ENCODE measurements around the gene FRMPD2. TPM values are rescaled to one million over a fixed set of nuclear protein-coding genes. Genes with fewer than 3 reads are reported as not detected.

FRMPD2 gene
- total and polyA plus RNA-seq, 7 donors = 0.04 TPM; not detected in 6

- H3K4me1 ChIP-seq = no peaks in the 10 kb centered on the region
- H3K27me3 ChIP-seq (ENCODE audit: insufficient read depth in 3 of 3, low read length in 2 of 3) = no peaks in the 10 kb centered on the region
- H3K27ac ChIP-seq = no peak overlapping the region
- DNase-seq (no peak), ATAC-seq (no peak)
- intact Hi-C loops (cut with DNase I) = no loop called here
- no peak overlapping the region for H3K4me3 ChIP-seq
- WGBS, 3 donors = 23 to 27% (median 24%) methylated on average over 7 of the region's 7 CpGs
- H3K9me3 ChIP-seq = no peaks in the 10 kb centered on the region
- H3K36me3 ChIP-seq (ENCODE audit: insufficient read depth in 1 of 2, low read depth in 1 of 2) = no peaks in the 10 kb centered on the region
- no peak for TF ChIP-seq CTCF (IDR thresholded peaks at IDR 0.05)
These were observed 31.0 kb downstream of the FRMPD2 start for GRCh38 chr10:48243487-48243886.

- Histone ChIP-seq H3K4me3 (no peak overlapping the region), H3K36me3 (ENCODE audit: insufficient read depth in 1 of 2, low read depth in 1 of 2) (no peaks in the 10 kb centered on the region), H3K27me3 (ENCODE audit: insufficient read depth in 3 of 3, low read length in 2 of 3) (no peaks in the 10 kb centered on the region), H3K9me3 (no peaks in the 10 kb centered on the region), H3K4me1 (no peaks in the 10 kb centered on the region), H3K27ac (no peak overlapping the region)
- intact Hi-C loops (cut with DNase I) = no loop called here
- no peak for DNase-seq
- no peak for TF ChIP-seq CTCF (IDR thresholded peaks at IDR 0.05)
- no peak for ATAC-seq
- 81 to 86% (median 82%) methylated on average over 15 of the region's 15 CpGs for WGBS, 3 donors
These were observed 32.2 kb downstream of the FRMPD2 start for GRCh38 chr10:48242171-48242904.

GRCh38 chr10:48241332-48241731 is 33.2 kb downstream of the FRMPD2 start:
- H3K9me3 ChIP-seq = no peaks in the 10 kb centered on the region
- H3K4me1 ChIP-seq = no peaks in the 10 kb centered on the region
- no peak overlapping the region for H3K4me3 ChIP-seq
- intact Hi-C loops (cut with DNase I) = no loop called here
- no peak for TF ChIP-seq CTCF (IDR thresholded peaks at IDR 0.05)
- ATAC-seq (no peak), DNase-seq (no peak)
- no peak overlapping the region for H3K27ac ChIP-seq
- H3K27me3 ChIP-seq (ENCODE audit: insufficient read depth in 3 of 3, low read length in 2 of 3) = no peaks in the 10 kb centered on the region
- H3K36me3 ChIP-seq (ENCODE audit: insufficient read depth in 1 of 2, low read depth in 1 of 2) = no peaks in the 10 kb centered on the region

GRCh38 chr10:48240196-48240595 is 34.3 kb downstream of the FRMPD2 start:
- 88 to 91% (median 89%) methylated on average over 7 of the region's 7 CpGs for WGBS, 3 donors
- no peaks in the 10 kb centered on the region for H3K9me3 ChIP-seq
- H3K4me1 ChIP-seq = no peaks in the 10 kb centered on the region
- ATAC-seq (no peak), DNase-seq (no peak)
- H3K36me3 ChIP-seq (ENCODE audit: insufficient read depth in 1 of 2, low read depth in 1 of 2) = no peaks in the 10 kb centered on the region
- H3K4me3 ChIP-seq = no peak overlapping the region
- H3K27me3 ChIP-seq (ENCODE audit: insufficient read depth in 3 of 3, low read length in 2 of 3) = no peaks in the 10 kb centered on the region
- no peak for TF ChIP-seq CTCF (IDR thresholded peaks at IDR 0.05)
- intact Hi-C loops (cut with DNase I) = no loop called here
- H3K27ac ChIP-seq = no peak overlapping the region

GRCh38 chr10:48239618-48240017 is 34.9 kb downstream of the FRMPD2 start:
- H3K27me3 ChIP-seq (ENCODE audit: insufficient read depth in 3 of 3, low read length in 2 of 3) = no peaks in the 10 kb centered on the region
- ATAC-seq (no peak), DNase-seq (no peak)
- no peaks in the 10 kb centered on the region for H3K36me3 ChIP-seq (ENCODE audit: insufficient read depth in 1 of 2, low read depth in 1 of 2)
- H3K4me3 ChIP-seq = no peak overlapping the region
- no peaks in the 10 kb centered on the region for H3K4me1 ChIP-seq
- intact Hi-C loops (cut with DNase I) = no loop called here
- TF ChIP-seq CTCF (IDR thresholded peaks at IDR 0.05) = no peak
- 65 to 72% (median 71%) methylated on average over 2 of the region's 2 CpGs for WGBS, 3 donors
- no peak overlapping the region for H3K27ac ChIP-seq
- H3K9me3 ChIP-seq = no peaks in the 10 kb centered on the region
